Fibroblast of mammary gland (primary cell): Measurements from ENCODE around the gene LGR4.
"Not testable (repeated sequence)": the region's sequence is repeated elsewhere in the genome, so short reads cannot be mapped to it uniquely, and the experiment has no call there.

ENCODE experiments used
- DNase-seq: peaks from one replicate; pipeline ENCODE4 v3.0.0-alpha.2; 2010; ENCODE audit warnings: low read depth
- H3K4me3 ChIP-seq: 2 replicates; pipeline ENCODE4 v1.5.1; 2011; ENCODE audit warnings: low read depth, mild to moderate bottlenecking, low read length, moderate library complexity; ENCODE audit not compliant: control insufficient read depth
- CTCF ChIP-seq: conservative IDR thresholded peaks from 2 replicates; pipeline ENCODE4 v1.5.1; 2011; ENCODE audit warnings: low read depth, low read length, inconsistent platforms; ENCODE audit not compliant: control insufficient read depth, insufficient read depth

LGR4 gene

GRCh38 chr11:27328614-27329013 lies 144.0 kb downstream of the LGR4 start:
- DNase-seq: no peak
- no peak for TF ChIP-seq CTCF
- H3K4me3 ChIP-seq: no peak overlapping the region

- not testable (repeated sequence) for H3K4me3 ChIP-seq, DNase-seq
Observed at GRCh38 chr11:27327064-27327463, 145.5 kb downstream of the LGR4 start.

GRCh38 chr11:27322196-27322595 lies 150.4 kb downstream of the LGR4 start:
- not testable (repeated sequence) for DNase-seq, H3K4me3 ChIP-seq

GRCh38 chr11:27321340-27321739 lies 151.2 kb downstream of the LGR4 start:
- DNase-seq, H3K4me3 ChIP-seq: not testable (repeated sequence)

GRCh38 chr11:27319072-27319471 lies 153.5 kb downstream of the LGR4 start:
- no peak for TF ChIP-seq CTCF
- H3K4me3 ChIP-seq: no peak overlapping the region
- peak; percentile 80 for DNase-seq

GRCh38 chr11:27317751-27318150 lies 154.8 kb downstream of the LGR4 start:
- DNase-seq: peak; percentile 78
- no peak for TF ChIP-seq CTCF
- H3K4me3 ChIP-seq: no peak overlapping the region
